ENCODE data around the gene NACC2. TPM values are rescaled to one million over a fixed set of nuclear protein-coding genes. Genes with fewer than 3 reads are reported as not detected.

Gene NACC2
- polyA plus RNA-seq, 1 donor (not counting 4 experiments of a cell fraction or from before 2014, with no cell fraction given), result 4.6 TPM

DNA sequence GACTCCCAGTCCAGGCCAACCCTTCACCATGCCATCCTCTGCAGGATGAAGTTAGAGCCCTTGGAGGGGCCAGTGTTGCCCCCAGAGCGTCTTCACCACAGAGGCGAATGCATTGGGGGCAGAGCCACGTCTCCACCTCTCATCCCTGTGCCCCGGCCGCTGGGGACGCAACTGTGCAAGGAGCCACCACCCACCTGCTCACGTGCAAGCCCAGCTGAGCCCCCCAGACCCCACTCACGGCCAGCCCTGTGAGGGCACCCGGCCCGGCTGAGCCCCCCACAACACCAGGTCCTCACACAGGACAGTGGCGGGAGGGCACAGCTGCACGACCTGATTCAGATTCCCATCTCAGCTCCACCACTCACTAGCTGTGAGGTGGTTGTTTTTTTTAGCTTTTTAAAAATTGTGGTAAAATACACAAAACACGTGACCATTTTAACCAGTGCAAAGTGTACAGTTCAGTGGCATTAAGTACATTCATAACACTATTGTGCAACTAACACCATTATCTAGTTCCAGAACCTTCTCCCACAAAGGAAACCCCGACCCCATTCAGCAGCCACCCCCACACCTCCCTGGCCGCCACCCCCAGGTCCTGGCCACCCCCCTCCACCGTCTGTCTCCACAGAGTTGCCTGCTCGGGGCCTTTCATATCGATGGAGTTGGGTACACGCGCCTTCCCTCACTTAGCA is 100.4 kb downstream of the NACC2 start:
- Histone ChIP-seq H3K36me3 (ENCODE audit: control insufficient read depth in 2 of 2, extremely low read depth in 1 of 2, insufficient read depth in 2 of 2, low read length in 2 of 2) (no peaks in the 10 kb centered on the region), H3K9ac (ENCODE audit: control insufficient read depth, extremely low read depth, insufficient read depth, low read length) (no peak overlapping the region), H4K20me1 (ENCODE audit: control insufficient read depth, extremely low read depth, insufficient read depth, low read length) (no peaks in the 10 kb centered on the region), H3K4me2 (ENCODE audit: control insufficient read depth, extremely low read depth, insufficient read depth, low read depth, low read length) (no peak overlapping the region), H3K4me1 (ENCODE audit: control insufficient read depth, extremely low read depth, insufficient read depth, low read length) (peaks cover 10% of the 10 kb centered on the region), H3K9me1 (ENCODE audit: control insufficient read depth, extremely low read depth, insufficient read depth, low read length) (no peaks in the 10 kb centered on the region), H3K27ac (ENCODE audit: control insufficient read depth, insufficient read depth, low read length) (no peak overlapping the region), H3K9me3 (ENCODE audit: control insufficient read depth, low read depth, low read length) (no peaks in the 10 kb centered on the region), H3K27me3 (ENCODE audit: control insufficient read depth, extremely low read depth, insufficient read depth, low read length) (peaks cover 14% of the 10 kb centered on the region), H3K4me3 (ENCODE audit: control insufficient read depth in 2 of 3, extremely low read depth in 1 of 3, insufficient read depth in 2 of 3, low read depth in 1 of 3, low read length in 3 of 3) (no peak overlapping the region), H3K79me2 (ENCODE audit: control insufficient read depth, insufficient read depth, low read length) (no peaks in the 10 kb centered on the region), H2AFZ (ENCODE audit: control insufficient read depth, low read length) (no peak overlapping the region)
- no peak for FAIRE-seq
- DNase-seq (ENCODE audit: low read depth, low spot score), result no peak
- TF ChIP-seq, protein P1, sequence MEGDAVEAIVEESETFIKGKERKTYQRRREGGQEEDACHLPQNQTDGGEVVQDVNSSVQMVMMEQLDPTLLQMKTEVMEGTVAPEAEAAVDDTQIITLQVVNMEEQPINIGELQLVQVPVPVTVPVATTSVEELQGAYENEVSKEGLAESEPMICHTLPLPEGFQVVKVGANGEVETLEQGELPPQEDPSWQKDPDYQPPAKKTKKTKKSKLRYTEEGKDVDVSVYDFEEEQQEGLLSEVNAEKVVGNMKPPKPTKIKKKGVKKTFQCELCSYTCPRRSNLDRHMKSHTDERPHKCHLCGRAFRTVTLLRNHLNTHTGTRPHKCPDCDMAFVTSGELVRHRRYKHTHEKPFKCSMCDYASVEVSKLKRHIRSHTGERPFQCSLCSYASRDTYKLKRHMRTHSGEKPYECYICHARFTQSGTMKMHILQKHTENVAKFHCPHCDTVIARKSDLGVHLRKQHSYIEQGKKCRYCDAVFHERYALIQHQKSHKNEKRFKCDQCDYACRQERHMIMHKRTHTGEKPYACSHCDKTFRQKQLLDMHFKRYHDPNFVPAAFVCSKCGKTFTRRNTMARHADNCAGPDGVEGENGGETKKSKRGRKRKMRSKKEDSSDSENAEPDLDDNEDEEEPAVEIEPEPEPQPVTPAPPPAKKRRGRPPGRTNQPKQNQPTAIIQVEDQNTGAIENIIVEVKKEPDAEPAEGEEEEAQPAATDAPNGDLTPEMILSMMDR (optimal IDR thresholded peaks at IDR 0.05 in 1 of 3, IDR thresholded peaks at IDR 0.05 in 1 of 3, conservative IDR thresholded peaks at IDR 0.05 in 1 of 3; ENCODE audit: extremely low read depth in 1 of 3, insufficient read depth in 2 of 3, low read length in 3 of 3), result no peak
- dilution Hi-C loops (cut with MboI; ENCODE audit: extremely low pct_ligation_motif_present, low sequenced_read_pairs), result no loop called here

DNA sequence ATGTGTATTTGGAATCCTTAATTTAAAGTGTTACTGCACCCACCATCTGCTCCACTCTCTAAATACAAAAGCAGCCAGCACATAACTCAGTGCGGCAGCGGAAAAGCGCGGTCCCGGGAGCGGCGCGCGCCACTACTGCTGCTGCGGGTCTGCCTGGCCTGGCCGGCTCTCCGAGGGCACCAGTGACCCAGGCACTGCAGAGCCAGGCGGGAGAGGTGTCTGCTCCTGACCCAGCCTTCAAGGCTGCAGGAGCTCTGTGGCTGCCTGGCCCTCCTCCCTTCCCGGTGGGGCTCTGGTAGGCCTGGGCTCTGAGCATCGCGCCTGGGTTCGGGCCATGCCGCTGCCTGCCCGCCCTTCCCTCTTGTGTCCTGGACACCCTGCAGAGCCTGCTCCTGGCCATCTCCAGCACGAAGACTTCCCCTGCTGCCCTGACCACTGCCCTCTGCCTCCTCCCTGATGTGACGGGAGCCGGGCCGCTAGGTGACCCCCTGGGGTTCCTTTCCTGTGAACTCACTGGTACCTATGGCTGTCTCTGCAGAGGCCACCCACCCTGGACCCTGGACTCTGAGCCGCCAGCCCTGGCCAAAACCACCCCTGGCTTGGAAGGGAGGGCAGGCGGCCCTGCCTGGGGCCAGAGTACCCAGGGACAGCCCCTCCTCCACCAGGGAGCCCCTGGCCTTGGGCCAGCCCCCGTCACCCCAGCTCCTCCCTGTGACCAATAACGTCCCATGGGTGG is 101.2 kb downstream of the NACC2 start:
- no peaks in the 10 kb centered on the region for H3K36me3 ChIP-seq (ENCODE audit: control insufficient read depth in 2 of 2, extremely low read depth in 1 of 2, insufficient read depth in 2 of 2, low read length in 2 of 2)
- DNase-seq (ENCODE audit: low read depth, low spot score) (no peak), FAIRE-seq (no peak)
- no peak overlapping the region for H2AFZ ChIP-seq (ENCODE audit: control insufficient read depth, low read length)
- H4K20me1 ChIP-seq (ENCODE audit: control insufficient read depth, extremely low read depth, insufficient read depth, low read length), result no peaks in the 10 kb centered on the region
- H3K27me3 ChIP-seq (ENCODE audit: control insufficient read depth, extremely low read depth, insufficient read depth, low read length), result peaks cover 22% of the 10 kb centered on the region
- H3K4me2 ChIP-seq (ENCODE audit: control insufficient read depth, extremely low read depth, insufficient read depth, low read depth, low read length), result no peak overlapping the region
- TF ChIP-seq, protein P1 (optimal IDR thresholded peaks at IDR 0.05 in 1 of 3, IDR thresholded peaks at IDR 0.05 in 1 of 3, conservative IDR thresholded peaks at IDR 0.05 in 1 of 3; ENCODE audit: extremely low read depth in 1 of 3, insufficient read depth in 2 of 3, low read length in 3 of 3), result no peak
- no peak for TF ChIP-seq EZH2 (IDR thresholded peaks at IDR 0.05; ENCODE audit: low read length)
- no peak overlapping the region for H3K27ac ChIP-seq (ENCODE audit: control insufficient read depth, insufficient read depth, low read length)
- no peaks in the 10 kb centered on the region for H3K9me3 ChIP-seq (ENCODE audit: control insufficient read depth, low read depth, low read length)
- dilution Hi-C loops (cut with MboI; ENCODE audit: extremely low pct_ligation_motif_present, low sequenced_read_pairs), result no loop called here
- no peaks in the 10 kb centered on the region for H3K79me2 ChIP-seq (ENCODE audit: control insufficient read depth, insufficient read depth, low read length)
- H3K4me3 ChIP-seq (ENCODE audit: control insufficient read depth in 2 of 3, extremely low read depth in 1 of 3, insufficient read depth in 2 of 3, low read depth in 1 of 3, low read length in 3 of 3), result no peak overlapping the region
- no peaks in the 10 kb centered on the region for H3K9me1 ChIP-seq (ENCODE audit: control insufficient read depth, extremely low read depth, insufficient read depth, low read length)
- H3K4me1 ChIP-seq (ENCODE audit: control insufficient read depth, extremely low read depth, insufficient read depth, low read length), result peaks cover 10% of the 10 kb centered on the region
- H3K9ac ChIP-seq (ENCODE audit: control insufficient read depth, extremely low read depth, insufficient read depth, low read length), result no peak overlapping the region
